ENCODE data around the gene ADH5.
"Not testable (repeated sequence)": the region's sequence is repeated elsewhere in the genome, so short reads cannot be mapped to it uniquely, and the experiment has no call there.

ADH5 gene

DNA sequence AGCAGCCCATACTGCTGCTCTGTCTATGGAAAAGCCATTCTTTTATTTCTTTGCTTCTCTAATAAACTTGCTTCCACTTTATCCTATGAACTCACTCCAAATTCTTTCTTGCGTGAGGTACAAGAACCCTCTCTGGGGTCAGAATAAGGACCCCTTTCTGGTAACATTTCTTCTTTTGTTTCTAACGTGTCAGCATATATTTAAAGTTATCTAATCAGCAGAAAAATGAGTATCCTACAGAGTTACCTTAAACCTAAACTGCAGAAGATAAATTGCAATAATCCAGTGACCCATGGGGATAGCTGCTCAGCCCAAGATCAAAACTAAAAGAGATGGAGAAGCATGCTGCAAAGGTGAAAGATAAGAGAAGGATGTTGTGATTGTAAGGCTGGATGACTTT lies 4.0 kb downstream of the ADH5 start:
- no peak for DNase-seq (ENCODE audit: low read depth, low spot score)

DNA sequence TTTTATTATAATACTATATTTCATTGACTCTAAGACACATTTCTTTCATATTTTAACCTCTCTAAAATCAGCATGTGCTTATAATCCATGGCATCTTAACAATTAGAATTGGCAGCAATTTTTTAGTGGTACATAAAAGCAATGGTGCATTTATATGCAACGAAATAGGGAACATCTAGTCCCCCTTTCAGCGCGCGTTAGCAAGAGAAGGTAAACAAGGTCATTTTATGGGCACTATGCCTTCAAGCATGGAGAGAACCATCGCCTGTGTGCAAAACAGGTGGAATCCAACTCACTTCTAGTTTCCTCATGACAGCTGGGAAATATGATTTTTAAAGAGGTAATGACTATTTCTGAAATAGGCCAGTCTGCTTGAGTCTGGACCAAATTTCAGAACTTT lies 6.4 kb downstream of the ADH5 start:
- DNase-seq (ENCODE audit: low read depth, low spot score) = no peak

GRCh38 chr4:99080869-99081268 lies 7.7 kb downstream of the ADH5 start:
- DNase-seq (ENCODE audit: low read depth, low spot score) = not testable (repeated sequence)

DNA sequence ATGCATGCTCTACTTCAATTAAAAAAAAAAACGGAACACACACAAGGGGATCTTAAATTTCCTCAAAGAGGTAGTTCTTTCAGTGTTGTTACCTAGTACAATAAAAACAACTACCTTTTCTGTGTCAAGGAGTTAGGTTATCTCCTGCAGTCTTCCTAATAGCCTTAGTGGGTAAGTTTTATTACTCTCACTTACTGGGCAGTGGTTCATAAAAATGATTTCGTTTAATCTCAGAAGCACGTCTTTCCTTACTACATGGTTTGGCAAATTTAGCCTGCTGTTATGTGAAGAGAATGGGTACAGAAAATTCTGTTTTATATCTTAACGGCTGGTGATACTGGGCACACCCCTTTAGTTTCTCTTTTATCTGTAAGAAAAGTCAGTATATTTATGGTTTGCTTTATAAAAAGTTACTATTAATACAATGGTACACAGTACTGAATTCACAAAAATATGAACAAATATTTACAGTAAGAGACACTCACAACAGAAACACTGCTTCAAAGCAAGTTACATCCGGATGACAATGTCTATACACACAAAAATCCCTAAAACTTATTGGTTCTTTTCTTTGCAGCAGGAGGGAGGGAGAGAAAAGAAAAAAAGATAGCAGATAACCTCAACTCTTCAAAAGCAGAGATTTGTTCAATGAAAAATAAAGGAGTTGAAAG lies 8.8 kb downstream of the ADH5 start:
- DNase-seq (ENCODE audit: low read depth, low spot score) = no peak

DNA sequence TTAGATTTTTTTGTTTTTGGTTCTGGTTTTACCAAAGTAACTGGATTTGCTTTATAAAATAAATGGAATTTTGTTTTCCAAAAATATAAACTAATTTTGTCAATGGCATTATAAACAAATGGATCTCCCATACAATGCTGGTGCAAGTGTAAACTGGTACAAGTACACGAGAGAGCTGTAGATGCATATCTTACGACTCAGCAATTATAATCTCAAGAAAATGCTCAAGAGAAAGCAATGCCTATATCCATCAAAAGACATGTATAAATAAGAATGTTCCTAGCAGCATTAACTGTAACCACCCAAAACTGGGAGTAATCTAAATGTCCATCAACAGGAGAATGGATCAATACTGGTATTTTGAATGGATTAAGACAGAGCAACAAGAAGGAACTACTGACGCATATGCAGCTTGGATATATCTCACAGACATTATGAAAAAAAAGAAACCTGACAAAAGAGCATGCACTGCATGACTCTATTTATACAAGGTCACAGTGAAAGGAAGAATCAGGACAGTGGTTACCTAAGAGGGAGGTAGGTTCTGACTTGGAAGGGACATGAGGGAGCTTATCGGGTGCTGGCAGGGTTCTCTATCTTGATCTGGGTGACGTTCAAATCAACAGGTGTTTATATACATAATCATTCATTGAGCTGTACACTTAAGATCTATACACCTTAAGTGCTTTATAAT lies 9.5 kb downstream of the ADH5 start:
- DNase-seq (ENCODE audit: low read depth, low spot score) = no peak

DNA sequence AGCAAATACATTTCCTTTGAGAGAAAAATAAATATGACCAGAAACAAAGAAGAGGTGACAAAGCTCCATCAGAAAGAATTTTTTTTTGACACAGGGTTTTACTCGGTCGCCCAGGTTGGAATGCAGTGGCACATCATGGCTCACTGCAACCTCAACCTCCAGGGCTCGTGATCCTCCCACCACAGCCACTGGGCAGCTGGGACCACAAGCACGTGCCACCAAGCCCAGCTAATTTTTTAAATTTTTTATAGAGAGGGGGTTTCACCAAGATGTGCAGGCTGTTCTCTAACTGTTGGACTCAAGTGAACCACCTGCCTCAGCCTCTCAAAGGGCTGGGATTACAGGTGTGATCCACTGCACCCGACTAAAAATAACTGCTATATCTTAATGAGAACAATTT lies 10.3 kb downstream of the ADH5 start:
- no peak for DNase-seq (ENCODE audit: low read depth, low spot score)

GRCh38 chr4:99077177-99077576 lies 11.4 kb downstream of the ADH5 start:
- DNase-seq (ENCODE audit: low read depth, low spot score) = no peak

GRCh38 chr4:99076292-99076976 lies 12.2 kb downstream of the ADH5 start:
- no peak for DNase-seq (ENCODE audit: low read depth, low spot score)

DNA sequence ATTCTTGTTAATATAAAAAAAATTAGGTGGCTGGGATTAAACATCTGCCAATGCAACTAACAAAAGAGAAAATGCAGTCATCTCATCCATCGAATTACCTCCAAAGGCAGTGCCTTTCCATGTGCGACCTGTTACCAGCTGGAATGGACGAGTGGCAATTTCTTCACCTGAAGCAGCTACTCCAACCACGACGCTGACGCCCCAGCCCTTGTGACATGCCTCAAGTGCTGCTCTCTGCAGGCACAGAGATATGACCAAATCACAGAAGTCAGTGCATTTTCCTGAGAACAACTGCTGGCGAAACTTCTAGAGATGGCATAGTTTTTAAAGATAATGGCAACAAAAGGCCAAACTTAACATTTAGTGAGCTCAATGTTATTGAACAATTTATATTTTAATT lies 13.8 kb downstream of the ADH5 start:
- no peak for DNase-seq (ENCODE audit: low read depth, low spot score)

- no peak for DNase-seq (ENCODE audit: low read depth, low spot score)
Measured at GRCh38 chr4:99071159-99071558, 17.4 kb downstream of the ADH5 start.

DNA sequence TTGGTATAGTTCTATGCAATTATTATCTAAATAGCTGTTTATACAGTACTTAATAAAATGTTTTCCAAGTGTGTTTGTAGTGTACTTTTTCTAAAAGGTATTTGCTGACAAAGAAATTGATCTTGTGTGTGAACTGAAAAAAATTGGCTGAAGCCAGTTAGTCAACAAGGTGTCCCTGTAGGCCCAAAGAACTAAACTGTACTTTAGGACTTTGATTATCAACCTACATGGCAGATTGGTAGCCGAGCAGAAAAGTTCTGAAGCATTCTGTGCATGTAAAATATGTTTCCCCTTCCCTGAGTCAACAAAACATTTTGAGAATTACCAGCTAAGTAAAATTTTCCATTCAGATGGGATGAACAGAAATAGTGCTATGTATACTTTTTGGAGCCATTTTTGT lies 21.0 kb downstream of the ADH5 start:
- DNase-seq (ENCODE audit: low read depth, low spot score) = no peak

GRCh38 chr4:99065521-99065920 lies 23.1 kb downstream of the ADH5 start:
- DNase-seq (ENCODE audit: low read depth, low spot score) = not testable (repeated sequence)

- DNase-seq (ENCODE audit: low read depth, low spot score) = no peak
Measured at GRCh38 chr4:99062120-99062519, 26.5 kb downstream of the ADH5 start.

GRCh38 chr4:99061048-99061700 lies 27.4 kb downstream of the ADH5 start:
- DNase-seq (ENCODE audit: low read depth, low spot score) = no peak

DNA sequence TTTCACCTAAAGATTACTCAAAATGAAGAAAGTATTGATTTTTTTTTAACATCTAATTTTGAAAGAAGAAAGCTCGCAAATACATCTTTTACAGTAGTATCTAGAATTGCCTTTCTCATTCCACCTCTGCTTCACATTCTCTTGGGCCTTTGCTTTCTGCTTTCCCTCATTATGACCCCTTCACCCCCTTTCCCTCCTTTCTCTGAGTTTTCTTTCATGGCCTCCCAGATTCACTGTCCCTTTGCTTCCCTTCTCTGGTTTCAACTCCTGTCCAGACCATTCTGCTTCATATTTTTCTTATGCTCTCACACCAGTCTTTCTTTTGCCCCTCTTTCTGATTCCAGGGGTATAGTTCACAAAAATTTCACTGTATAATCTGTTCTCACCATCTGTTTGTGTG lies 29.0 kb downstream of the ADH5 start:
- no peak for DNase-seq (ENCODE audit: low read depth, low spot score)

- DNase-seq (ENCODE audit: low read depth, low spot score) = no peak
Measured at GRCh38 chr4:99058228-99058627, 30.4 kb downstream of the ADH5 start.

- DNase-seq (ENCODE audit: low read depth, low spot score) = no peak
Measured at GRCh38 chr4:99054428-99054994, 34.1 kb downstream of the ADH5 start.

DNA sequence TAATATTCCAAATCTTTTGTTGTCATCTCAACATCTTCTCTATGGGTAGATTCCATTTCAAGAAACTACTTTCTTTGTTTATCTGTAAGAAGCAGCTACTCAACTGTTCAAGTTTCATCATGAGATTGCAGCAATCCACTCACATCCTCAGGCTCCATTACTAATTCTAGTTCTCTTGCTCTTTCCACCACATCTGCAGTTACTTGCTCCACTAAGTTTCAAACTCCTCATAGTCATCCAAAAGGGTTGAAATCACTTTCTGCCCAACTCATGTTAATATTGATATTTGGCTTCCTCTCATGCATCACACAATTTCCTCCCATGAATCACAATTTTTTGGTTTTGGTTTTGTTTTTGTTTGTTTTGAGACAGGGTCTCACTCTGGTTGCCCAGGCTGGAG lies 35.7 kb downstream of the ADH5 start:
- DNase-seq (ENCODE audit: low read depth, low spot score) = no peak

DNA sequence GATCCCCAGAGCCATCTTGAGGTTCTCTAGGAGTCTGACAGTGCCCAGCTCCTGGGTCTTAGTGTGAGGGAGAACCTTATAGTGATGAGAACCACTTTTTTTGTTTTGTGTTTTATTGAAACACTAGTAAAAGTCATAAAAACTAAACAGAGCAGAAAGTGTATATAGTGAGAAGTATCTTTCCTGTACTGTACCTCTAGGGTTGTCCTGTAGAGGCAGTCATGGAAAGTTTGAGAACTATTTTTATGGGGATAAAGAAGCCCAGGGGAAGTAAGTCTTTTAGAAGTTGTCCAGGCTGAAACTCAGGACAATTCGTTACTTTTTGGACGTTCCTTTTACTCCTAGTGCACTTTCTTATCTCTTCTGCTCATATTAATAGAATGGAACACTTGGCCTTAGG lies 40.9 kb downstream of the ADH5 start:
- DNase-seq (ENCODE audit: low read depth, low spot score) = no peak

DNA sequence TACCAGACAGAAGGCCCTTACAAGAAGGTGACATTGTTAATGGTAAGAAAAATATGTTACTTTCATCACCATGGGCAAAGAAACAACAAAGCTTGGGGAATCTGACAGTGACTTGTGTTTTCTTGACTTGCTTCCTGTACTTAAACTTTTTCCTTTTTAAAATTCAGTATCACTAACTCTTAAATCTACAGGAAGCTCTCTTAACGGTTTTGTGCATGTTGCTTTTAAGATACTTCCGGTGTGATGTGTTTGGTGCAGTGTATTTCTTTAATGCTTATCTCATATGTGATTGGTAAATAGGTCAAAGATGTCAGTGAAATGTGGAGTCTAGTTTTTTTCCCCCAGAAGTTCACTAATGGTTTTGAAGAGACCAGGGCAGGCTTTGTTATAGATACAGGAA lies 45.2 kb downstream of the ADH5 start:
- DNase-seq (ENCODE audit: low read depth, low spot score) = no peak

DNA sequence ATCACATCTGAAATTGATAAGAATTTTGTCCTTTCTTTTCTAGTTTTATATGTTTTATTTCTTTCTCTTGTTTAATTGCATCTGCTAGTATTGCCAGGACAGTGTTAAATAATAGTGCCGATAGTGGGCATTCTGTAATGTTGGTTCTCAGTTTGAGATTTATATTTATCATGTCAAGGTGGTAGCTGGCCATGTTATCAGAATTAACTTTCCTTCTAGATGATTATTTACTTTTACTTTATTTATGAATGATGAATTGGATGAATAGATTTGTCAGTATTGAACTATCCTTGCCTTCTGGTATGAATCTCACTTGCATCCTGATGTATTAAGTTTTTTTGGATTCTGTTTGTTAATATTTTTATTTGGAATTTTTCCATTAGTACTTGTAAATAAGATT lies 50.4 kb downstream of the ADH5 start:
- no peak for DNase-seq (ENCODE audit: low read depth, low spot score)

DNA sequence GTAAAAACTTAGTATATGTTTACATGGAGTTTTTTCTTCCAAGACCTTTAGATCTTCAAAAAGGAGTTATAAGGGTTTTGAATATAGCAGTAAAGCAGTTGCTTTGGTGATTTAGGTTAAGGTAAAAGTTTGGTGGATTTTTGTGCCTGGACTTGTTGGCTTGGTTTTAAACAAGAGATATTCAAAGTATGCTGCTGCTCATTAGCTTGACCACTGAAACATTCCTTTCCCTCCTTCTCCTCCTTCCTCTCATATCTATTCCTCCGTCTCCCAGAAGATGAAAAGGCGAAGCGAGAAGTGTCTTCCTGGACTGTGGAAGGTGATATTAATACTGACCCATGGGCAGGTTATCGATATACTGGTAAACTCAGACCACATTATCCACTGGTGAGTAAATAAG lies 54.6 kb downstream of the ADH5 start:
- no peak for DNase-seq (ENCODE audit: low read depth, low spot score)
